Gastrocnemius medialis (tissue), 4 donors: ENCODE data around the gene MON1A. TPM values are rescaled to one million over a fixed set of nuclear protein-coding genes. Genes with fewer than 3 reads are reported as not detected.

Source experiments
- ATAC-seq, 2 donors: fragments of 150-250 bp; one replicate each; pipeline ENCODE4 v1.9.1; 2016
- DNase-seq, 2 donors: peaks; one replicate each; pipeline ENCODE4 v3.0.0-alpha.2; 2019
- H3K27ac ChIP-seq, 4 donors: fragments of 200-600 bp; sonication (generic); 1 replicate in 1 of 4; 2 replicates in 3 of 4; pipeline ENCODE4 v1.5.1; 2016 to 2018; ENCODE audit warnings: mild to moderate bottlenecking in 2 of 4, moderate library complexity in 1 of 4
- H3K27me3 ChIP-seq, 3 donors: fragments of 200-600 bp; sonication (generic) in 2 of 3; 1 replicate in 1 of 3; 2 replicates in 2 of 3; pipeline versions ENCODE4 v1.5.1 to v1.6.0; 2016 to 2019; ENCODE audit warnings: mild to moderate bottlenecking in 1 of 3, moderate library complexity in 1 of 3
- H3K36me3 ChIP-seq, 2 donors: fragments of 200-600 bp; sonication (generic) in 1 of 2; one replicate each; pipeline ENCODE4 v1.5.1; 2017 to 2018
- H3K4me1 ChIP-seq, 2 donors: fragments of 200-600 bp; sonication (generic) in 1 of 2; one replicate each; pipeline ENCODE4 v1.5.1; 2016 to 2017; ENCODE audit warnings: mild to moderate bottlenecking in 2 of 2
- H3K4me3 ChIP-seq, 4 donors: fragments of 200-600 bp; sonication (generic) in 3 of 4; 1 replicate in 1 of 4; 2 replicates in 3 of 4; pipeline ENCODE4 v1.5.1; 2016 to 2019; ENCODE audit warnings: mild to moderate bottlenecking in 2 of 4
- H3K9me3 ChIP-seq, 3 donors: fragments of 200-600 bp; sonication (generic) in 2 of 3; 1 replicate in 1 of 3; 2 replicates in 2 of 3; pipeline ENCODE4 v1.5.1; 2016 to 2019
- POLR2A ChIP-seq, 2 donors: fragments of 450-650 bp; IDR thresholded peaks; one replicate each; pipeline ENCODE4 v1.6.1; 2017; ENCODE audit warnings: antibody characterized with exemption in 2 of 2, mild to moderate bottlenecking in 2 of 2, moderate library complexity in 2 of 2
- in situ Hi-C, 4 donors: fragments of 200-750 bp; cut with MboI; loops; one replicate each; pipeline versions ENCODE4 v1.15.0 to v1.8.0; 2017; ENCODE audit warnings: low sequenced_read_pairs in 4 of 4
- intact Hi-C: fragments of 100-400 bp; cut with DNase I; formaldehyde crosslinking; loops from one replicate; pipeline ENCODE4 v1.15.1; 2023; ENCODE audit warnings: low total_unique reads
- total RNA-seq, 4 donors: library from RNA; depleted of rRNA; stranded (reverse); fragments of >200 nt; gene quantifications; one replicate each; pipeline versions ENCODE4 v1.1.0 to v1.2.3, GENCODE V29; 2016
- TF ChIP-seq, protein P1 (sequence below), 5 experiments: fragments of 450-650 bp in 3 of 5; fragments of 200-600 bp in 2 of 5; sonication (generic) in 2 of 5; IDR thresholded peaks in 4 of 5; conservative IDR thresholded peaks in 1 of 5; 1 replicate in 4 of 5; 2 replicates in 1 of 5; pipeline ENCODE4 v1.5.1; 2016 to 2019; ENCODE audit warnings: antibody characterized with exemption in 5 of 5, mild to moderate bottlenecking in 3 of 5, moderate library complexity in 3 of 5

The MON1A gene
- total RNA-seq, 4 donors from 2014 or later, result 13.9 to 41.9 (median 23.9) TPM

DNA sequence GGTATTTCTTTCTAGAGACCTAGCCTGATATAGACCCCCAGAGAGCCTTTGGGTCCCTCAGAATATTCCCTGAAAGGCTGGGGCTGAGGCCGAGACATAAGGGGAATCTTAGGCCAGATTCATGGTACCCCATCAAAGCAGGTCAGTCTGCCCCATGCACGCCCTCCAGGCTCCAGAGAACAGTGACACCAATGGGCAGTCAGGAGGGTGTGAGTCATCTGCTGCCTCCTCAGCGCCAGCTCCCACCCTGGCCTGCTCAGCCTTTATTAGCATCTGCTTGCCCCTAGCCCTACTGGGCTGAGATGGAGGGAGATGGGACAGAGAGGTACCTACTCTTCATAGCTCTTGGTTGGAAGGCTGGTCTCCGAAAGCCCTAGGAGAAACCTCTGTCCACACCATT is 45.6 kb downstream of the MON1A start:
- ATAC-seq (no peak), DNase-seq (no peak)
- TF ChIP-seq, protein P1, sequence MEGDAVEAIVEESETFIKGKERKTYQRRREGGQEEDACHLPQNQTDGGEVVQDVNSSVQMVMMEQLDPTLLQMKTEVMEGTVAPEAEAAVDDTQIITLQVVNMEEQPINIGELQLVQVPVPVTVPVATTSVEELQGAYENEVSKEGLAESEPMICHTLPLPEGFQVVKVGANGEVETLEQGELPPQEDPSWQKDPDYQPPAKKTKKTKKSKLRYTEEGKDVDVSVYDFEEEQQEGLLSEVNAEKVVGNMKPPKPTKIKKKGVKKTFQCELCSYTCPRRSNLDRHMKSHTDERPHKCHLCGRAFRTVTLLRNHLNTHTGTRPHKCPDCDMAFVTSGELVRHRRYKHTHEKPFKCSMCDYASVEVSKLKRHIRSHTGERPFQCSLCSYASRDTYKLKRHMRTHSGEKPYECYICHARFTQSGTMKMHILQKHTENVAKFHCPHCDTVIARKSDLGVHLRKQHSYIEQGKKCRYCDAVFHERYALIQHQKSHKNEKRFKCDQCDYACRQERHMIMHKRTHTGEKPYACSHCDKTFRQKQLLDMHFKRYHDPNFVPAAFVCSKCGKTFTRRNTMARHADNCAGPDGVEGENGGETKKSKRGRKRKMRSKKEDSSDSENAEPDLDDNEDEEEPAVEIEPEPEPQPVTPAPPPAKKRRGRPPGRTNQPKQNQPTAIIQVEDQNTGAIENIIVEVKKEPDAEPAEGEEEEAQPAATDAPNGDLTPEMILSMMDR (IDR thresholded peaks at IDR 0.05 in 4 of 5, conservative IDR thresholded peaks at IDR 0.05 in 1 of 5), result no peak
- TF ChIP-seq POLR2A (IDR thresholded peaks at IDR 0.05), result no peak
- Histone ChIP-seq H3K4me1 (peaks cover 8 to 23% of the 10 kb centered on the region in 2 donors), H3K27ac (no peak overlapping the region), H3K9me3 (no peaks in the 10 kb centered on the region), H3K36me3 (no peaks in the 10 kb centered on the region), H3K4me3 (no peak overlapping the region), H3K27me3 (no peaks in the 10 kb centered on the region)
- intact Hi-C loops, result no loop called here
- in situ Hi-C loops, result no loop called here

DNA sequence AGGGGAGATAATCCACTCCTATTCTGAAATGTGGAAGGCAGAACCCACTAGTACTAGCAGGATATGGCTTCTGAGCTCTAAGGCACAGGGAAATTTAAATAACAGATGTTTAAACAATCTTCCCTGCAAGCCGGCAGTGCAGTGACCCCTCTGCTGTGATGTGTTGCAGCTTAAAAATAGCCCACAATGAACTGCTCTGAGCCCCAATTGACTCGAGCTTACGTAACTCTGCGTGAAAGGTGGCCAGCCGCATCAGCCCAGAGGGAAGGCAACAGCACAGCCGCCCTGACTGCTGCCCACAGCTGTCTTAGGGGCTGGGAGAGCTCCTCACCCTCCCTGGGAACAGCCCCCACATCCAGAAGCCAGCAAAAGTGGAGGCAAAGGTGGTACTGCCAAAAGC is 47.4 kb downstream of the MON1A start:
- peak overlapping the region; percentile 48 to 66 (median 51) for H3K27ac ChIP-seq
- TF ChIP-seq, protein P1 (IDR thresholded peaks at IDR 0.05 in 4 of 5, conservative IDR thresholded peaks at IDR 0.05 in 1 of 5), result no peak
- no peak for TF ChIP-seq POLR2A (IDR thresholded peaks at IDR 0.05)
- ATAC-seq, result peak; percentile 54 to 78
- H3K36me3 ChIP-seq, result no peaks in the 10 kb centered on the region
- intact Hi-C loops (no loop called here), in situ Hi-C loops (no loop called here)
- H3K4me3 ChIP-seq, result no peak overlapping the region
- peaks cover 8 to 23% of the 10 kb centered on the region in 2 donors for H3K4me1 ChIP-seq
- H3K27me3 ChIP-seq, result no peaks in the 10 kb centered on the region
- no peak for DNase-seq
- no peaks in the 10 kb centered on the region for H3K9me3 ChIP-seq

DNA sequence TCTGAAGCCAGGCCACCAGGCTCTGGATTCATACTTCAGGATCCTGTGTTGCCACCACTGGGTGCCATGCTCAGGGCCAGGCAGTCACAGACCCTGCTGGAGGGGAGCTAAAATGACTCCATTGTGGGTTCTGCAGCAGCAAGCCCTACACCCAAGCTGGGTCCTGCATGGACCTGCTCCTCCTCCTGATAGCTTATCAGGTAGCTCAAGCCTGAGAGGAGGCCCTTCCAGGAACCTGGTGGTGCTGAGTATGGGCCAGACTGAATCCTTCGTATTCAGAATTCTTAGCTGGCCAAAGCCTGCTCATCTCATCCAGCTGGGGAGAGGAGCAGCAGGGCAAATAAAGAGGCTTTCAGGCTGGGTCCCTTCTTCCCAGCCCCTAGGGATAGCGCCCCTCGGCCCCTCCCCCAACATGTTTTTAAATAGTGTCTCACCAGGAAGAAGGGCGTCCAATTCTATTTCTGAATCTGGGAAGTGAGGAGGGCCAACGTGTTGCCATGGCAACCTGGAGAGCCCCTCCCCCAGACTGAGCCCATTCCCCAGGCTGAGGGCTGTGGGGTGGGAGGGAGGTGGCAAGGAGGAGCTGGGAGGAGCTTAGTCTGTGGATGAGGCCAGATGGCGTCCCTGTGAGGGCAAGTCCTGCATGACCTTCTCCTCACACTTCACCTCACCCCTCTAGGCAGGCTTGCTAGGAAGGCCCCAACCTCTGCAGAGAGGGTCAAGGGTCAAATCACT is 48.9 kb downstream of the MON1A start:
- in situ Hi-C loops, result no loop called here
- intact Hi-C loops, result no loop called here

DNA sequence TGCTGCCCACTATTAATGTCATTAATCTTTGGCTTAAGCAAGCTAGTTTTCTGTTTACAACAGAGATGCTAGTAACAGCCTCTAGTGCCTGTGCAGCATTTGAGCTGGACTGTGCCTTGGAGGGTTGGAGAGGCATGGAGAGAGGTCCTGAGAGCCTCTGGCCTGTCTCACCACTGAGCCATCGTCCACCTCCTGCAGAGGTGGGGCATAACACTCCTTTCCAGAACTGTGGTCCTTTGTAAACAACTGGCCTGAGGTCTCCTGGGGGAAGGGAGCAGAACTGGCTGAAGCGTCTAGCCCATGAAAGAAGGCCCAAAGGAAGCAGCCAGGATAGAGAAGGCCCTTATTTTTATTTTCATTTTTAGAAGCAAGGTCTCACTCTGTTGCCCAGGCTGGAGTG is 49.9 kb downstream of the MON1A start:
- Histone ChIP-seq H3K27me3 (no peaks in the 10 kb centered on the region), H3K9me3 (no peaks in the 10 kb centered on the region), H3K4me3 (no peak overlapping the region), H3K27ac (no peak overlapping the region), H3K4me1 (peaks cover 8 to 23% of the 10 kb centered on the region in 2 donors), H3K36me3 (no peaks in the 10 kb centered on the region)
- in situ Hi-C loops, result no loop called here
- intact Hi-C loops, result no loop called here
- DNase-seq (no peak), ATAC-seq (no peak)
- TF ChIP-seq, protein P1 (IDR thresholded peaks at IDR 0.05 in 4 of 5, conservative IDR thresholded peaks at IDR 0.05 in 1 of 5), result no peak
- TF ChIP-seq POLR2A (IDR thresholded peaks at IDR 0.05), result no peak

More for the DNA sequence above, 48.9 kb downstream of the MON1A start:
- H3K27ac ChIP-seq, result peak overlapping the region in 2 of 4 donors; percentile 50 to 52
- ATAC-seq, result no peak
- H3K4me3 ChIP-seq, result no peak overlapping the region
- H3K27me3 ChIP-seq, result no peaks in the 10 kb centered on the region
- no peaks in the 10 kb centered on the region for H3K9me3 ChIP-seq
- no peak for DNase-seq
- no peaks in the 10 kb centered on the region for H3K36me3 ChIP-seq
- TF ChIP-seq, protein P1 (IDR thresholded peaks at IDR 0.05 in 4 of 5, conservative IDR thresholded peaks at IDR 0.05 in 1 of 5), result no peak
- TF ChIP-seq POLR2A (IDR thresholded peaks at IDR 0.05), result no peak
- peaks cover 8 to 23% of the 10 kb centered on the region in 2 donors for H3K4me1 ChIP-seq
